GM19324 (cell line): ENCODE data around the gene STX16.

Source experiments
- ATAC-seq: cut with Tn5 transposase; IDR thresholded peaks from one replicate; pipeline ENCODE4 v1.9.1; 2021; ENCODE audit warnings: mild to moderate bottlenecking, moderate library complexity; ENCODE audit not compliant: unreplicated experiment, low FRiP score

STX16 gene

GRCh38 chr20:58650181-58650775 lies 805 bp upstream of the STX16 start:
- ATAC-seq: peak; percentile 7

GRCh38 chr20:58651559-58651945 lies 469 bp downstream of the STX16 start:
- ATAC-seq: no peak

GRCh38 chr20:58651946-58652605 lies 993 bp downstream of the STX16 start:
- peak; percentile 42 for ATAC-seq

- ATAC-seq: no peak
Observed at GRCh38 chr20:58652606-58653294, 1.7 kb downstream of the STX16 start.

- ATAC-seq: no peak
Observed at GRCh38 chr20:58654337-58654736, 3.3 kb downstream of the STX16 start.

- ATAC-seq: no peak
Observed at GRCh38 chr20:58655328-58656107, 4.4 kb downstream of the STX16 start.

GRCh38 chr20:58656831-58657230 lies 5.7 kb downstream of the STX16 start:
- no peak for ATAC-seq

GRCh38 chr20:58657262-58657661 lies 6.2 kb downstream of the STX16 start:
- ATAC-seq: no peak

GRCh38 chr20:58657986-58658385 lies 6.9 kb downstream of the STX16 start:
- ATAC-seq: no peak

- no peak for ATAC-seq
Observed at GRCh38 chr20:58658760-58659159, 7.7 kb downstream of the STX16 start.

GRCh38 chr20:58659841-58660240 lies 8.8 kb downstream of the STX16 start:
- no peak for ATAC-seq

- no peak for ATAC-seq
Observed at GRCh38 chr20:58660855-58661597, 9.9 kb downstream of the STX16 start.

- no peak for ATAC-seq
Observed at GRCh38 chr20:58661598-58662473, 10.8 kb downstream of the STX16 start.

GRCh38 chr20:58664331-58664730 lies 13.2 kb downstream of the STX16 start:
- ATAC-seq: no peak

GRCh38 chr20:58664883-58665282 lies 13.8 kb downstream of the STX16 start:
- ATAC-seq: no peak

- no peak for ATAC-seq
Observed at GRCh38 chr20:58665606-58666005, 14.5 kb downstream of the STX16 start.

- ATAC-seq: no peak
Observed at GRCh38 chr20:58666702-58667101, 15.6 kb downstream of the STX16 start.

- no peak for ATAC-seq
Observed at GRCh38 chr20:58667975-58668374, 16.9 kb downstream of the STX16 start.

- ATAC-seq: no peak
Observed at GRCh38 chr20:58668901-58669286, 17.8 kb downstream of the STX16 start.
